HG03520 (cell line): Measurements from ENCODE around the gene NIPBL.
"Not testable (repeated sequence)": the region's sequence is repeated elsewhere in the genome, so short reads cannot be mapped to it uniquely, and the experiment has no call there.

Experiments used
- ATAC-seq: cut with Tn5 transposase; IDR thresholded peaks from one replicate; pipeline ENCODE4 v1.9.1; 2021; ENCODE audit warnings: mild to moderate bottlenecking, moderate library complexity; ENCODE audit not compliant: unreplicated experiment

The NIPBL gene

DNA sequence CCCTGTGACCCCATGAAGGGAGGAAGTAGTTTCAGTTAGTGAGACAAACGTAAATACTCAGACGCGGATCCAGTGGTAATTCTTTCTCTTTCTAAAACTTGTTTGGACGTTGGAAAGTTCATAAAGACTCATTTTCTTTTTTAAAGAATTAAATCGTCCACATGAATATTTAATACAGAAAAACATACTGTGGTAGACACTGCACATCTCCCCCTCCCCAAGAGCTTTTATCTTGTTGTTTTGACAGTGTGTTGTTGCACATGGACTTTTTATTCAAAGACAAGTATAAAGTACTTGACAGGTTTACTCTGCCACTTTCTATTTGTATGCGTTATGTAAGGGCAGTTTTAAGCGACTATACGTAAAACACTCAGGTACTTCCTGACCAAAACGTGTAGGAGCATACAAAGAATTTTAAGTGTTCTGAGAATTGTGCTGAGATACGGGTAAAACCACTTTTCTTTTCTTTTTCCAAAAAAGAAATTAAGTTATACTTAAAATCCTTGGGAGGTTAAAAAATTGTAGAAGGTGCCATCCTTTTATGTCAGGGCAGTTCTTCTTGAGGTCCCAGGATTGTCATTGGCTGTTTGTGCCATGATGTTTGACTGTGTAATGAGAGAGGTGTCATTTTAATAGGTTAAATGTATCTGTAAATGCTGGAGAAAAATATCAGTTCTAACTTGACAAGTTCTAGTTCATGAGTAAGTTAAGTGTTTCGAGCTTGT lies 1.3 kb downstream of the NIPBL start:
- ATAC-seq = no peak

DNA sequence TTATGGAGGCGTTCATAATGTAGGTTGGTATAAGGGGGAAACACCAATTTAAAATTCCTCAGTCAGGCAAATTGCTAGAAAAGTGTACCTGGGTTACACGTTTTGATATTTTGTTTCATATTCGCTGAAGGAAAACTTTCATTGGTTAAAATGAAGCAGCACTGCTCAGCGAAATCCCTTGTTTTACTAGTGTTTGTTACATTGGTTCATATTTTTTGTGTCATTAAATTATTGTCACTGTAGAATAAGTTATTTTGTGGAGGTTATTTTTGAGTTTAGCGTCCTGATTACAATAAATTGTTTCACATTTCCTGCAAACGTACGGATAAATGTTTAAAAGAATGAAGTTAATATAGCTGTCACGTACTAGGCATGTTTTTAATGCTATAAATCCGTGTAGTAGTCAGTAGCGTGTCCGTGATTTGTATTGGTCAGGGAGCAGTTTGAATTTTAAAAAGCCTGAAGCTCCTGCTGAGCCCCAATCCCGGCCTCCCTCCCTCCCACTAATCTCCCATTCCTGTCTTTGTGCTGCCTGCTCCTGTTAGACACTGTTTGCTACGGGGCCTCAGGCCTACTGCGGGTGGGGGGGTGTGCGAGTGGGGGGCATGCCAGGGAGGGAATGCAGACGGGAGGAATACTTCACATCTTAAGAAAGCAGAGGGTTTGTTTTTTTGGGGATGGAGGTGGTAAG lies 2.0 kb downstream of the NIPBL start:
- no peak for ATAC-seq

DNA sequence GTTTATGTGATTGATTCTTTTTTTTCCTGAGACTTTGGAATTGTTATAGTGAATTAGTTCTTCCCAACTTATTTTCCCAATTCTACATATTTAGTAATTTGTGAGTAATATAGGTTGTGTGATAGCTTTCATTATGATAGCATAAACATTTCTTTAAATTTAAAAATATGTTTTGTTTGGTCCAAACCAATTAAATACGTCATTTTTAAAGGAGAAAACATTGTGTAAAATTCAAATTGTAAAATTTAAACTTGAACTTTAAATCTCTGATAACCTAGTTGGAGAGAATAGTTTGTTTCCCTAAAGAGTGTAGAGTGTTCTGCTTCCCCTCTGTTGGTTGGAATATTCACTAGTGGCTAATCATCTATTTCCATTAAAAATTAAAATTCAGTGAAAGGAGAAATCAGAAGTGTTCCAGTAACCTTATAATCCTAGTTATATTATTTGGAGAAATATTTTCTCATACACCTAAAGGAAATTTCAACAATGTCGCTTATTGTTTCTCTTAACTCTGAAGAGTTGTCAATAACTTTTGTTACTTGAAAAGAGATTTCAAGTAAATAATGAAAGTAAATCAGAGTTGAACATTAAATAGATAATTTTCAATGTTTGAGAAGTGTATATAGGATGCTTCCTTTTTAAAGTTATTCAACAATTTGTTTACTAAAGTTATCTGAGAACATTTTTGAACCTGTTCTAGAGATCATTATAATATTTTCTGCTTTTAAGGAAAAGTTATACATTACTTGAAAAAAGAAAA lies 2.9 kb downstream of the NIPBL start:
- ATAC-seq = no peak

DNA sequence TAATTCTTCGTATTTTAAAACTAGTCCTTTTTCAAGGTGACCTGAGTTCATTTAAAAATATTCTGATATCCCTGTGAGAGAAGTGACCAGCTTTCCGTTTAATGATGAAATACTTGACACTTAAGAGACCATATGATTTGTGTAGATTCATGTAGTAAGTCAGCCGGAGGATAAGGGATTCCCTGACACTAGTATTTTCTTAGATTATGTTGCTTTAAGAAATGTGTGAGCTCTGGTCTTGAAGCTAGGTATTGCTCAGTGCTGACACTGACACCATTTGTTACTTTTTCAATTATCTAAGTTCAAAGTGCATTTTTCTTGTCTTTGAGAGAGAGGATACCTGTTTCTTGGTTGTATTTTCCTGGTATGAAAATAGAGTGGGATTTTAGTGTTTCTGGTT lies 4.2 kb downstream of the NIPBL start:
- ATAC-seq = no peak

DNA sequence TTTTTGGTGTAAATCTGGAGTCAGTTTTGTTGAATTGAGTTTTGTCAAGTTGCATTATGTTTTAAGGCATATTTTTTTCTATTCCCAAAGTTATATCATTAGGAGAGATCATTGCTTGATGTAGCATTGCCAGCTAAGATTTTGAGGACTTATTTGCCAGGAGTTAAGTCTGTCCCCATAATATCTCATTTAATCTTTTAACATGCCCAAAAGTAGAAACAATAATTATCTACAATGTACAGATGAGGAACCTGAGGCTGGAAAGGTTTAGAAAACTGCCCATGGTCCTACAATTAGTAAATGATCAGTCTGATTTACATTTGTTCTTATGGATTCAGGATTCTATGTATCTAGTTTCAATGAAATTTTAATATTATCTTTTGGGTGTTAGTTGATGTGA lies 4.7 kb downstream of the NIPBL start:
- ATAC-seq = no peak

DNA sequence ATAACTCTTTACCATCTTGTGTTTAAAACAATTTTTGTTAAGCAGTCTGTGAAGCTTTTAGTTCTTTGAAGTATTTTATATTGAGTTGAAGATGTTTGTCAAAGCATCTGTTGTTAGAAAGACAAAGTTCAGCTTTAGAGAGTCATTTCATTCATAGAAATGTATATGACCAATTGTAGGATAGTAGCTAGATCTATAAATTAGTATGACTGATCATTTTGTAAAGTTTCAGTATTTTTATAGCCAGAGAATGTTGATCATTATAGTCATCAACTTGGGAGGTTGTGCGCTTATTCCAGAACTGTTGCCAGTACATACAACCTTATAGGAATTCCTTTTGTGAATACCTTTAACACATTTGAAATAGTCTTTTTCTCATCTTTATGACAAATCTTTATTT lies 5.2 kb downstream of the NIPBL start:
- ATAC-seq = no peak

DNA sequence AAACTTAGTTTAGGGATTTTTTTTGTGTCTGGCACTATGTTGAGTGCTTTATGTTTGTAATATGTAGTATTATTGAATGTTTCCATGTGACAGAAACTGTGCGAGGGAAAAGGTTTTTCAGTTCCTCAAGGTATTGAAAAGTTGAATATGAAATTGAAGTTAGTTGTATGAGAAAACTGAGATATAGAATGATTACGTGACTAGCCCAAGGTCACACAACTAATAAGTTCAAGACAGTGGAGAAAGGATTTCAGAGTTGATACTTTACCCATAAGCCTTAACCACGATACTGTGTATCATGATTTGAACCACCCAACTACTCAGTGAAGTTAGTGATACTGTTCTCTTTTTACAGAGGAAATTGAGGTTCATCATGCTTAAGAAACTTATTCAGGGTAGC lies 5.7 kb downstream of the NIPBL start:
- ATAC-seq = no peak

DNA sequence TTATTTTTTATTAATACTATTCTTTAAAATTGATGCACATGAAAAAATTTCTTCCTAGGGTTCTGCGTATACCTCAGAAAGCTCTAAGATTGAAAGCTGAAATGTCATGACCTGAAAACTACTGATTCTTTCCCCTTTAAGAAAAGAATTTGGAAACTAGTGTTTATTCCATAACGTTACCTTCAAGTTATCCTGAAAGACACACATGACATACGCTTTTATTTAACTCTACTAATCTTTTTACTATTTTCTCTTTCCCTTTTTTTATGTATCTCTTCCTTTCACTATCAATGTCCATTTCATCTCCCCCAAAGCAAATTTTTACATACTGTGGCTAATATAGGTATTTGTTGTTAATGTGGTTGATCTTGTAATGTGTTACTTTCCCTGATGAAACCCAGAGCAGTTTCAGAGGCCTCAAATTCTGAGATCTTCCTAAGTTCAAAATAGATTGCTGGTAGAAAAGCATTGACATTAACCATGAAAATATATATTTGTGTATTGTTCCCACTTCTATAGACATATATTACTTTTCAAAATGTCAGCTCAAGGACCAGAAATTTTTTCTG lies 7.4 kb downstream of the NIPBL start:
- no peak for ATAC-seq

DNA sequence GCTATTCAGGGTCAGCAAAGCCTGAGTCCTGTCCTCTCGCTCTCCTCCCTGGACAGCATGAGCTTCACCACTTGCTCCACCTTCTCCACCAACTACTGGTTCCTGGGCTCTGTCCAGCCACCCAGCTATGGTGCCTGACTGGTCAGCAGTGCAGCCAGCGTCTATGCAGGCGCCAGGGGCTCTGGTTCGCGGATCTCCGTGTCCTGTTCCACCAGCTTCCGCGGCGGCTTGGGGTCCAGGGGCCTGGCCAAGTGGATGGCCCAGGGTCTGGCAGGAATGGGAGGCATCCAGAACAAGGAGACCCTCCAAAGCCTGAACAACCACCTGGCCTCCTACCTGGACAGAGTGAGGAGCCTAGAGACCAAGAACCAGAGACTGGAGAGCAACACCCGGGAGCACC lies 8.6 kb downstream of the NIPBL start:
- ATAC-seq = no peak

DNA sequence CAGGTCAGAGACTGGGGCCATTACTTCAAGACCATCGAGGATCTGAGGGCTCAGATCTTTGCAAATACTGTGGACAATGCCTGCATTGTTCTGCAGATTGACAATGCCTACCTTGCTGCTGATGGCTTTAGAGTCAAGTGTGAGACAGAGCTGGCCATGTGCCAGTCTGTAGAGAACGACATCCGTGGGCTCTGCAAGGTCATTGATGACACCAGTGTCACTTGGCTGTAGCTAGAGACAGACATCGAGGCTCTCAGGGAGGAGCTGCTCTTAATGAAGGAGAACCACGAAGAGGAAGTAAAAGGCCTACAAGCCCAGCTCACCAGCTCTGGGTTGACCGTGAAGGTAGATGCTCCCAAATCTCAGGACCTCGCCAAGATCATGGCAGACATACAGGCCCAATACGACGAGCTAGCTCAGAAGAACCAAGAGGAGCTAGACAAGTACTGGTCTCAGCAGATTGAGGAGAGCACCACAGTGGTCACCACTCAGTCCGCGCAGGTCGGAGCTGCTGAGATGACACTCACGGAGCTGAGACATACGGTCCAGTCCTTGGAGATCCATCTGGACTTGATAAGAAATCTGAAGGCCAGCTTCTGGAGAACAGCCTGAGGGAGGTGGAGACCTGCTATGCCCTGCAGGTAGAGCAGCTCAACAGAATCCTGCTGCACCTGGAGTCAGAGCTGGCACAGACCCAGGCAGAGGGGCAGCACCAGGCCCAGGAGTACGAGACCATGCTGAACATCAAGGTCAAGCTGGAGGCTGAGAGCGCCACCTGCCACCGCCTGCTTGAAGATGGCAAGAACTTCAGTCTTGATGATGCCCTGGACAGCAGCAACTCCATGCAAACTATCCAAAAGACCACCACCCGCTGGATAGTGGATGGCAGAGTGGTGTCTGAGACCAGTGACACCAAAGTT lies 9.3 kb downstream of the NIPBL start:
- no peak for ATAC-seq

DNA sequence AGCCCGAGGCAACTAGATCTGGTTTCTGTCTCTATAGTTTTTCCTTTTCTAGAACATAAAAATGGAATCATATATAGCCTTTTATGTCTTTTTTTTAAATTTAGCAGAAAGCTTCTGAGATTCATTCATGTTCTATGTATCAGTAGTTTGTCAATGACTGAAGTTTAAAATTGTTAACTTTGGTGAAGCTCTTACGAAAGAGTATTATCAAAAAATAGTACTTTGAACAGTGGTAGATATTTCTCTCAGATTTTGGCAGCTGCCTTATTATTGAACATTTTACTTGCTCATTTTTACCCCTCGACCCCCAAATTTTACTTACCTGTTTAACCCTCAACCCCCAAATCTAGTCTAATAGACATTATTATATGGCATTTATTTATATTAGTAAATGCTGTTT lies 10.2 kb downstream of the NIPBL start:
- ATAC-seq = no peak

DNA sequence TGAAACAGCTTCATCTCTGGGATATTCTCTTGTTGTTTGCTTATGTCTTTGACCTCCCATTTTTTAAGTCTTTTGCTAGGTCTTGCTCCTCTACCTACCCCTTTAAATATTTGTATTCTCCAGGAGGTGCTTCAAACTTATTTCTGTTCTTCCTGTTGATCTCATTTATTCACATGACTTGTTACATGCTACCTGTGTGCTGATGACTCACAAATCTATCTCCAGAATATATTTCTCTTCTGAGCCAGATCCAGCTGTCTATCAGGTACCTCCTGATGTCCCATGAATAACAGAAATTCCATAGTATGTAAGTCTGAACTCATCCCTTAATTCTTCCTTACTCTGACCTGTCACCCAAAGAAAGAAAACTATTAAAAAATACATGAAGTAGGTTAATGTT lies 11.0 kb downstream of the NIPBL start:
- no peak for ATAC-seq

DNA sequence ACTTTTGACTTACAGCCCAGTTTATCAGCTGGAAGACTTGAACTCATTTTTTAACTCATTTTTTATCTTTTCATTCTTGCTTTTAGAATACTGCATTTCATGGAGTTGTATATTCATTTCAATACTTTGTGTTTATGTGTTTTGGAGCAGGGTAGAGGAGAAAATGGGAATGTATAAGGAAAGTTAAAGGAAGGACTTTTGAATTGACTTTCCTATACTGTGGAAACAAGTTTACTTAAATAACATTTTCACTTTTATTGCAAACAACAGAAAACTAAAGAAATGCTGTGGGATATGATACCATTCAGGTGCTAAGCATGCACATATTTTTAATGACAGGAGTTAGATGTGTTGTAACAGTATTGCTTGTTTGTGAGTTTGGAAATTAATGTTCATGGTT lies 11.7 kb downstream of the NIPBL start:
- no peak for ATAC-seq

DNA sequence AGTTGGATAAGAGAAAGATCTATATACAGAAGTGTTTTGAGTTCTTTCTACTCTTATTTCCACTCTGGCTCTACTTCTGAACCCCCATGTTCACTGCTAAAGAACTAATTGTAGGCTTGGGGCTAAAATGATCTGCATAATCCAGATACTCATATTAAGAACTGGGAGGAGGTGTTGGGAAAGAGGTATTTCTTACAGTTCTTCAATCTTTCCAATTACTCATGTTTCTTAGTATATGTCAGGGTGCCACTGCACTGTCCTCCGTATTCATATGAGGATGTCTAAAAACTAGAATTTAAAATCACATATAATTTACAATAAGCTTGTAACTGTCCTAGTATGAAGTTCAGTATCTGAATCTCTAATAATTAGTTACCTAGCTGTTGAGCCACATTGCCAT lies 12.7 kb downstream of the NIPBL start:
- no peak for ATAC-seq

DNA sequence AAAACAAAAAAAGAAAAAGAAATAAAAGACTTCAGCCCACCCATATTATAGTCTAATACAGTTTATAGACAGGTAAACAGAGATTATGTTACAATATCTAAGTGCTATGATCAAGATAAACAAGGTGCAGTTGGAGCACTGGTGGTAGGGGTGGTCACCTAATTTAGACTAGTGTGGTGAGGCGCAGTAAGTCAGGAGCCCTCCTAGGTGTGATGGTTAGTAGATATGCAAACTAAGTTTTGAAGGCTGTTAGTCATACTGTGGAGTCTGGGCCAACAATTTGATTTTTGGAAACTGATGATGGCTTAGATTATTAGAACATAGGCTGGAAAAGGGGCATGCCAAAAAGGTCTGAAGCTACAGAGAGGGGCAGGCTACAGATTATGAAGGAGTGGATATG lies 14.7 kb downstream of the NIPBL start:
- ATAC-seq = no peak

DNA sequence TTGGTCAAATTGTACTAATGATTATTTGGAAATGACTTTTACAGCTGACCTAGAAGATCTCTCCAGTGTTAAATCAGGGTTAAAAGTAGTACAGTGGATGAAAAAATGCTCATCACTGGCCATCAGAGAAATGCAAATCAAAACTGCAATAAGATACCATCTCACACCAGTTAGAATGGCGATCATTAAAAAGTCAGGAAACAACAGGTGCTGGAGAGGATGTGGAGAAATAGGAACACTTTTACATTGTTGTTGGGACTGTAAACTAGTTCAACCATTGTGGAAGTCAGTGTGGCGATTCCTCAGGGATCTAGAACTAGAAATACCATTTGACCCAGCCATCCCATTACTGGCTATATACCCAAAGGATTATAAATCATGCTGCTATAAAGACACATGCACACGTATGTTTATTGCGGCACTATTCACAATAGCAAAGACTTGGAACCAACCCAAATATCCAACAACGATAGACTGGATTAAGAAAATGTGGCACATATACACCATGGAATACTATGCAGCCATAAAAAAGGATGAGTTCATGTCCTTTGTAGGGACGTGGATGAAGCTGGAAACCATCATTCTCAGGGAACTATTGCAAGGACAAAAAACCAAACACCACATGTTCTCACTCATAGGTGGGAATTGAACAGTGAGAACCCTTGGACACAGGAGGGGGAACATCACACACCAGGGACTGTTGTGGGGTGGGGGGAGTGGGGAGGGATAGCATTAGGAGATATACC lies 15.7 kb downstream of the NIPBL start:
- ATAC-seq = not testable (repeated sequence)

DNA sequence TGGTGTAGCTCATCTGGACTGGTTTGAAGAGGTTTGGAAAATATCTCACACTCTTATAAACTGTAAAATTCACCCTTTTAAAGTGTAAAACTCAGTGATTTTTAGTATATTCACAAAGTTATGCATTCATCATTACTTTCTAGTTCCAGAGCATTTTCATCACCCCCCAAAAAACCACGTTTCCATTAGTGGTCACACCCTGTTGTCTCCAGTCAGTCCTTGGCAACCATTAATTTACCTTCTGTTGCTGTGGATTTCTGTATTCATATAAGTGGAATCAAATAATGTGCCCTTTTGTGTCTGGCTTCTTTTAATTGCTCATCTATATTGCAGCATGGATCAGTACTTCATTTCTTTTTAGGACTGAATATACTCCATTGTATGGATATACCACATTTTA lies 18.4 kb downstream of the NIPBL start:
- ATAC-seq = no peak

DNA sequence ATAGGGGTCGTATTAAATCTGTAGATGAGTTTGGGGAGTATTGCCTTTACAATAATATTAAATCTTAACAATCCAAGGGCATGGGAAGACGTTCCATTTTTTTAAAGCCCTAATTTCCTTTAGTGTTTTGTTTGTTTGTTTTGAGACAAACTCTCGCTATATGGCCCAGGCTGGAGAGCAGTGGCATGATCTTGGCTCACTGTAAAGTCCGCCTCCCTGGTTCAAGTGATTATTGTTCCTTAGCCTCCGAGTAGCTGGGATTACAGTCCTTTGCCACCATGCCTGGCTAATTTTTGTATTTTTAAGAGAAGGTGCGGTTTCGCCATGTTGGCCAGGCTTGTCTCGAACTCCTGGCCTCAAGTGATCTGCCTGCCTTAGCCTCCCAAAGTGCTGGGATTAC lies 19.9 kb downstream of the NIPBL start:
- ATAC-seq = no peak

DNA sequence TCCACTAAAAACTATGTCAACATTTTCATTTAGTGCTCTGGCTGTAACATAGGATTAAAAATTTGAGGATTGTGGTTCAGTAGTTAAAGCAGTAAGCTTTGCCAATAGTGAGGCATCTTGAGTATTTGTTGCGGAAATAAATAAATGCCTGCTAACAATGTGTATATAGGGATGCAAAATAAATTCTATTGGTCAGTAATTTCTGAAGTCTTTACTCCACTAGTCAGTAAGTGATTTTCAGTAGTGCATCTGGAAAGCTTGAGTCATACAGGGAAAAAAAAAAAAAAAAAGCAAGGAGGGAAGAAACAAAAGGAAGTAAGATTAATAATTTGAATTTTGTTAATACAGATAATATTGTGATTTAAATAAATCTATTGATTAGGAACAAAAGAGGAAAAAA lies 21.0 kb downstream of the NIPBL start:
- ATAC-seq = no peak

DNA sequence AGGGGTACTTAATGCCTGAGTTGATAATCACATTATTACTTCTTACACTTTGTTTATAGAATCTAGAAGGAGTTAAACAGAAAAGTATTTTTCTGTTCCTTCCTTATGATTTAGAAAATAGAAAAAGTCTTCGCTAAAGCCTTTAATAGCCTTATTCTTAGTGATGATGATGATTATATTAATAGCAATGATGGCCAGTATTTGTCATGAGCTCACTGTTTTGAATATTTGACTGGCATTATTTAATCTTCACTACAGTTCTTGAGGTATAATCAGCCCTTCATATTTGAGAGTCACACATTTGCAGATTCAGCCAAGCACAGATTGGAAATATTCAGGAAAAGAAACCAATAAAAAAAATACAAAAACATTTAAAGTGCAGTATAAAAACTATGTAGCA lies 23.3 kb downstream of the NIPBL start:
- ATAC-seq = no peak
